Thyroid gland (tissue), 4 donors: ENCODE results near the gene CHCHD6.

Source experiments
- CTCF ChIP-seq, 6 experiments: fragments of 200-600 bp in 3 of 6; fragments of 450-650 bp in 3 of 6; sonication (generic) in 3 of 6; IDR thresholded peaks; one replicate each; pipeline ENCODE4 v1.5.1; 2016 to 2019; ENCODE audit warnings: antibody characterized with exemption in 6 of 6, mild to moderate bottlenecking in 2 of 6, inconsistent platforms in 1 of 6, moderate library complexity in 1 of 6
- POLR2A ChIP-seq, 2 donors: fragments of 450-650 bp; IDR thresholded peaks; one replicate each; pipeline ENCODE4 v1.6.1; 2017; ENCODE audit warnings: antibody characterized with exemption in 2 of 2, mild to moderate bottlenecking in 2 of 2, moderate library complexity in 1 of 2

GRCh38 chr3:126852511-126852910 lies 148.5 kb downstream of the CHCHD6 start:
- TF ChIP-seq CTCF (IDR thresholded peaks at IDR 0.05) (no peak), POLR2A (IDR thresholded peaks at IDR 0.05) (no peak)
